Superior temporal gyrus (tissue), 1 donor: ENCODE results near the gene SNRPA.
"Not testable (repeated sequence)": the region's sequence is repeated elsewhere in the genome, so short reads cannot be mapped to it uniquely, and the experiment has no call there.

Experiments used
- DNase-seq: peaks from one replicate; pipeline ENCODE4 v3.0.0-alpha.2; 2016; ENCODE audit errors: extremely low spot score

The SNRPA gene

GRCh38 chr19:40776932-40777644, 26.1 kb downstream of the SNRPA start:
- peak; percentile 98 for DNase-seq

GRCh38 chr19:40777645-40777936, 26.6 kb downstream of the SNRPA start:
- no peak for DNase-seq

GRCh38 chr19:40777937-40778705, 27.1 kb downstream of the SNRPA start, which contains the start of gene RAB4B:
TSS of gene RAB4B (plus strand) at chr19:40778247. CDS start at chr19:40778376, 129 bp downstream.
- DNase-seq: peak; percentile 99

- DNase-seq: no peak
Observed at GRCh38 chr19:40778706-40779284, 27.8 kb downstream of the SNRPA start.

GRCh38 chr19:40780582-40780981, 29.6 kb downstream of the SNRPA start:
- no peak for DNase-seq

- no peak for DNase-seq
Observed at GRCh38 chr19:40781140-40781539, 30.1 kb downstream of the SNRPA start.

- DNase-seq: no peak
Observed at GRCh38 chr19:40783711-40784110, 32.7 kb downstream of the SNRPA start.

GRCh38 chr19:40784146-40784545, 33.1 kb downstream of the SNRPA start:
- not testable (repeated sequence) for DNase-seq

GRCh38 chr19:40785526-40785925, 34.5 kb downstream of the SNRPA start:
- no peak for DNase-seq

- DNase-seq: no peak
Observed at GRCh38 chr19:40786060-40787037, 35.3 kb downstream of the SNRPA start.

GRCh38 chr19:40791349-40791748, 40.3 kb downstream of the SNRPA start:
- DNase-seq: no peak

- no peak for DNase-seq
Observed at GRCh38 chr19:40791996-40792395, 41.0 kb downstream of the SNRPA start.

GRCh38 chr19:40797166-40797962, 46.4 kb downstream of the SNRPA start:
- no peak for DNase-seq

GRCh38 chr19:40797963-40798682, 47.1 kb downstream of the SNRPA start:
- DNase-seq: peak; percentile 10

- peak; percentile 99 for DNase-seq
Observed at GRCh38 chr19:40798683-40799557, 47.9 kb downstream of the SNRPA start, which contains the start of gene EGLN2. TSS of gene EGLN2 (plus strand) at chr19:40799191. CDS start at chr19:40800573, 1,382 bp downstream.

GRCh38 chr19:40799558-40800338, 48.7 kb downstream of the SNRPA start:
- DNase-seq: peak; percentile 15

GRCh38 chr19:40800339-40800996, 49.5 kb downstream of the SNRPA start:
- no peak for DNase-seq

GRCh38 chr19:40800997-40801377, 50.0 kb downstream of the SNRPA start:
- no peak for DNase-seq
